OCI-LY7 (cell line): ENCODE results near the gene CYP24A1. TPM values are rescaled to one million over a fixed set of nuclear protein-coding genes. Genes with fewer than 3 reads are reported as not detected.

Experiments used
- BruUV-seq: library from RNA; stranded (reverse); fragments of 400-500 nt; replicated peaks from 2 replicates; lab custom pipeline; 2021; lab: Mats Ljungman, UMichigan
- CTCF ChIA-PET: fragments of 300-600 bp; sonication (Branson Sonifier 250); formaldehyde crosslinking; loops from one replicate; lab custom pipeline; 2022; ENCODE audit warnings: antibody characterized with exemption; ENCODE audit not compliant: unreplicated experiment; lab: Charles Lee
- POLR2A ChIA-PET: fragments of 300-600 bp; sonication (Branson Sonifier 250); formaldehyde crosslinking; loops from one replicate; lab custom pipeline; 2022; ENCODE audit warnings: antibody characterized with exemption; lab: Charles Lee
- DNase-seq: peaks from one replicate; pipeline ENCODE4 v3.0.0-alpha.2; 2015; ENCODE audit warnings: low spot score
- H2AFZ ChIP-seq: fragments of 200-600 bp; sonication (generic), shearing (Covaris generic); 2 replicates; pipeline ENCODE4 v1.6.1; 2014; ENCODE audit warnings: mild to moderate bottlenecking, antibody characterized with exemption, low read length, moderate library complexity
- H3K27ac ChIP-seq: fragments of 200-600 bp; sonication (generic); 2 replicates; pipeline ENCODE4 v1.5.1; 2014; ENCODE audit warnings: mixed run types, low read depth, mild to moderate bottlenecking, moderate library complexity, low read length, inconsistent platforms; ENCODE audit not compliant: poor library complexity, severe bottlenecking
- H3K36me3 ChIP-seq: fragments of 200-600 bp; sonication (generic); 2 replicates; pipeline ENCODE4 v1.6.1; 2014; ENCODE audit warnings: mild to moderate bottlenecking, antibody characterized with exemption, low read length, moderate library complexity, mixed read lengths; ENCODE audit not compliant: insufficient read depth
- H3K4me1 ChIP-seq: fragments of 200-600 bp; sonication (generic); 2 replicates; pipeline ENCODE4 v1.5.1; 2014; ENCODE audit warnings: mild to moderate bottlenecking, low read length; ENCODE audit not compliant: insufficient read depth, poor library complexity, severe bottlenecking
- H3K4me2 ChIP-seq: fragments of 200-600 bp; sonication (generic); 2 replicates; pipeline ENCODE4 v1.6.1; 2014; ENCODE audit warnings: mild to moderate bottlenecking, low read length
- H3K4me3 ChIP-seq: fragments of 200-600 bp; sonication (generic); 2 replicates; pipeline ENCODE4 v1.5.1; 2014; ENCODE audit warnings: mild to moderate bottlenecking, low read depth, low read length; ENCODE audit not compliant: poor library complexity, severe bottlenecking
- H3K79me2 ChIP-seq: fragments of 200-600 bp; sonication (generic); 2 replicates; pipeline ENCODE4 v1.6.1; 2016; ENCODE audit warnings: low read depth, mild to moderate bottlenecking, low read length, moderate library complexity, mixed read lengths; ENCODE audit not compliant: insufficient read depth
- H3K9me2 ChIP-seq: fragments of 200-600 bp; sonication (generic); 2 replicates; pipeline ENCODE4 v1.6.1; 2016; ENCODE audit warnings: mild to moderate bottlenecking, low read length, mixed read lengths; ENCODE audit not compliant: insufficient read depth
- H3K9me3 ChIP-seq: fragments of 200-600 bp; sonication (generic); 2 replicates; pipeline ENCODE4 v1.6.1; 2014; ENCODE audit warnings: mild to moderate bottlenecking, mixed run types, low read length, mixed read lengths
- H4K20me1 ChIP-seq: fragments of 200-600 bp; sonication (generic); 2 replicates; pipeline ENCODE4 v1.6.1; 2014; ENCODE audit warnings: mild to moderate bottlenecking, antibody characterized with exemption, low read length, moderate library complexity, mixed read lengths; ENCODE audit not compliant: insufficient read depth
- CTCF ChIP-seq: fragments of 200-600 bp; sonication (generic); conservative IDR thresholded peaks from 2 replicates; pipeline ENCODE4 v1.5.1; 2014; ENCODE audit warnings: mild to moderate bottlenecking, antibody characterized with exemption, low read length, moderate library complexity, mixed read lengths
- EZH2phosphoT487 ChIP-seq: fragments of 200-600 bp; sonication (generic); IDR thresholded peaks from 2 replicates; pipeline ENCODE4 v1.6.1; 2018; ENCODE audit warnings: low read depth, borderline replicate concordance, mild to moderate bottlenecking, mixed run types, antibody characterized with exemption, low read length, moderate library complexity, mixed read lengths
- intact Hi-C: fragments of 100-400 bp; cut with micrococcal nuclease; formaldehyde crosslinking; loops from one replicate; pipeline ENCODE4 v1.10.0; 2022; ENCODE audit not compliant: unreplicated experiment
- total RNA-seq, 2 experiments: library from RNA; depleted of rRNA in 1 of 2; stranded (reverse); fragments of >200 nt in 1 of 2; shearing (Covaris generic) in 1 of 2; gene quantifications; 2 replicates each; pipeline ENCODE4 v1.2.3, GENCODE V29; 2014 to 2022

CYP24A1 gene
- total RNA-seq, 2 experiments from 2014 or later: not detected

GRCh38 chr20:54161008-54161820 lies 12.6 kb downstream of the CYP24A1 start:
- H3K79me2 ChIP-seq: no peaks in the 10 kb centered on the region
- ChIA-PET CTCF (no interaction called here), POLR2A (interaction anchor here (0.6 kb wide), 1 partner anchor 44 kb away, joined by 3 read pairs; no protein-coding TSS in a partner anchor)
- H3K9me3 ChIP-seq: no peaks in the 10 kb centered on the region
- no peak overlapping the region for H2AFZ ChIP-seq
- intact Hi-C loops: no loop called here
- TF ChIP-seq EZH2phosphoT487 (no peak), CTCF (no peak)
- H3K4me2 ChIP-seq: no peak overlapping the region
- no peak overlapping the region for H3K27ac ChIP-seq
- H3K4me1 ChIP-seq: no peaks in the 10 kb centered on the region
- H4K20me1 ChIP-seq: no peaks in the 10 kb centered on the region
- H3K36me3 ChIP-seq: no peaks in the 10 kb centered on the region
- BruUV-seq: no TSS peak
- no peaks in the 10 kb centered on the region for H3K9me2 ChIP-seq
- no peak for DNase-seq
- no peak overlapping the region for H3K4me3 ChIP-seq

GRCh38 chr20:54160065-54161007 lies 13.4 kb downstream of the CYP24A1 start:
- TF ChIP-seq CTCF: no peak
- TF ChIP-seq EZH2phosphoT487: no peak
- no peaks in the 10 kb centered on the region for H3K79me2 ChIP-seq
- intact Hi-C loops: no loop called here
- no peak overlapping the region for H3K4me2 ChIP-seq
- H3K27ac ChIP-seq: no peak overlapping the region
- no peaks in the 10 kb centered on the region for H3K4me1 ChIP-seq
- no TSS peak for BruUV-seq
- no peaks in the 10 kb centered on the region for H3K36me3 ChIP-seq
- H4K20me1 ChIP-seq: no peaks in the 10 kb centered on the region
- ChIA-PET POLR2A (interaction anchor here (0.6 kb wide), 1 partner anchor 43 kb away, joined by 3 read pairs; no protein-coding TSS in a partner anchor), CTCF (no interaction called here)
- H3K9me2 ChIP-seq: no peaks in the 10 kb centered on the region
- DNase-seq: no peak
- no peaks in the 10 kb centered on the region for H3K9me3 ChIP-seq
- no peak overlapping the region for H3K4me3 ChIP-seq
- H2AFZ ChIP-seq: no peak overlapping the region
